Activated CD4-positive, alpha-beta T cell treated with anti-CD3 and anti-CD28 coated beads for 48 hours (primary cell): Measurements from ENCODE around the gene JMY.
"Not testable (repeated sequence)": the region's sequence is repeated elsewhere in the genome, so short reads cannot be mapped to it uniquely, and the experiment has no call there.

ENCODE experiments used
- DNase-seq: peaks from one replicate; pipeline ENCODE4 v3.0.0-alpha.2; 2020

JMY gene

DNA sequence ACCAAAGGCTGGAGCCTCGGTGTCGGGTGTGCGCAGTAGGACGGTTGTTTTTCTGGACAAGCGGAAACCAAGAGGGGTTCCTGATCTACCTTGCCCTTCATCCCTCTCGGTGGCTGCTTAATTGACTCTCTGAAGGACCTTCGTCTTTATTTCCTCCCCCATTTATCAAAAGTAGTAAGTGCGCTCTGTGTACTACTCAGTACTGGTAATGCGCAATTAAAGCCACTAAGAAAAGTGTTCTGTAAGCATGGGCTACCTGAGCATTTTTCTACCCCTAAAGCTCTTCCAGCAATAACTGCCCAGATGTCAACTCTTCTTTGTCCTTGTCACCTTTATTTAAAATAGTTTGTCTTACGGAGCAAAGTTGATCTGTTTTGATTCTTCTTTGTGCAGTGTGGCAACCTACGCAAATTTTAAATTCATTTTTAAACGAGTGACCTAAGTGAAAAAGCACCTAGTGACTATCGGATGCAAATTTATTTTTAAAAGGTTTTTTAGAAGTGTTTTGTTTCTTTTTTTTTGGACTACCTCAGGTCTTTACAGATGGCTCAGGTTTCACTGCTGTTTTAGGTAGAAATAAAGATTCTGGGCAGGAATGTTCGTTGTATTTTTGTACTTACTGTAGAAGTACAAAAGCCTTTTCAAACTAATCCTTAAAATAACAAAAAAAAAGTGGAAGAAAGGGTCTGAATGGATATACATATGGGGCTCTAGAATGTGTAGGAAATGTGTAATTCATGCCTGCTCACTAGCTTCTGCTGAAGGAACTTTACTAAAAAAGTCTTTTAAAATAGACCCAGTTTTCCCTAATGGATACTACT is 2.0 kb downstream of the JMY start:
- DNase-seq = no peak

DNA sequence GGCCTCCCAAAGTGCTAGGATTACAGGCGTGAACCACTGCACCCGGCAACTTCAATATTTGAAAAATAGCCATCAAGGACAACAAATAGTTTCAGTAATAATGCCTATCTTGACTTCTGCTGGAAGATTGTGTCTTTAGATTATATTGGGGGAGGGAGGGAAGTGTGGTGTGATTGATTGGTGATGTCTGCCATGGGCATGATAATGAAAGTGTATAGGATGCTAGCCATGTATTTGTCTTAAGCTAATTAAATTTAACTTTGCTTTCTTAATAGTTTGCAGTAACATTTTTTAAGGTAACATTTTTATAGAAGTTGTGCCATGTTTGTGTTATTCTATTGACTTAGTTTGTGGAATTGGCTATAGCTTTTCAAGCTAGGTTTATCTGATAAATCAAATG is 4.6 kb downstream of the JMY start:
- no peak for DNase-seq

DNA sequence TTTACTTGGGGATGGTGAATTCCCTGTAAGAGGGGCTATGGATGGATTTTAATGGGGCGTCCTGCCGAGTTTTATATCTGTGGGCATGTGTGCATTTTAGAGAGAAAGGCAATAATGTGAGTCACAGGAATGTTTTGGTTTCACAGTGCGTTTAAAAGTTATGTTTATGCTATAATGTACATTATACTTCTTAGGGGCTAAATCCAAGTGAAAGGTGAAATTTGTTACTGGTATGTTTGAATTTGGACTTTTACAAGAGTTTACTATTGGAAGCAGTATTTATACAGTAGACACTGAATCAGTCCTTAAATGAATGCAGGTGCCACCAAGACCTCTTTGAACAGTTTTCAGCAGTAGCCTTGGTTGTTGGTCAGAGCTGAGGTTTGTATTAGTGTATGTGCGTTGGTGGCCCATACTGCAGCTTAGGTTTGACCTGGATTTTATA is 5.6 kb downstream of the JMY start:
- DNase-seq = no peak

DNA sequence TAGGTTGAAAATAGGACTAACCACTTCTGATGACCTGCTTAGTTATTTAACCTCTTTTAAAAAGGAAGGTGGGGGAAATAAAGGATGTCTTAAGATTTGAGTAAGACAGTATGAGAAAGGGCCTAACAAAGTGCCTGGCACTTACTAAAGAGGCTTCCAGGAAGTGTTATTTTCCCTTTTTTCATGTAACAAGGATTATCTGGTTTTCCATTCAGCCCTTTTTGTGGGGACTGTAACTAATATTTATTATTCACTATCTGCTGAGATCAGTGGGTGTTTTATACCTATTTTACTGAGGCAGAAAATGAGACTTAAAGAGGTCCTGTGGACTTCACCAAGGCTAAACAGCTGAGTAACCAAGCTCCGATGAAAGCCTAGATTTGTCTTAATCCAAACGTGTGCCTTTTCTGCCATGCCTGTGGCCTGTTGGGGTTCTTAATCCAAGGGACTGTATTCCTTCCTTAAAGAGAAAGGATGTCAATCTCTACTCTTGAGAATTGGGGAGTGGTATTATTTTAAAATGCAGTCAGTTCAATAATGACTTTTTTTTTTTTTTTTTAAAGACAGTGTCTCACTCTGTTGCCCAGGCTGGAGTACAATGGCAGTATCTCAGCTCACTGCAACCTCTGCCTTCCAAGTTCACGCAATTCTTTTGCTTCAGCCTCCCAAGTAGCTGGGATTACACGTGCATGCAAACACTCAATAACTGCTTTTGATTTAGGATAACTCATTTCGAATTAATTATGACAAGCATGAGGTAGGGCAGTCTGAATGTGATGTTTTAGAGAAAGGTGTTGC is 6.5 kb downstream of the JMY start:
- DNase-seq = no peak

DNA sequence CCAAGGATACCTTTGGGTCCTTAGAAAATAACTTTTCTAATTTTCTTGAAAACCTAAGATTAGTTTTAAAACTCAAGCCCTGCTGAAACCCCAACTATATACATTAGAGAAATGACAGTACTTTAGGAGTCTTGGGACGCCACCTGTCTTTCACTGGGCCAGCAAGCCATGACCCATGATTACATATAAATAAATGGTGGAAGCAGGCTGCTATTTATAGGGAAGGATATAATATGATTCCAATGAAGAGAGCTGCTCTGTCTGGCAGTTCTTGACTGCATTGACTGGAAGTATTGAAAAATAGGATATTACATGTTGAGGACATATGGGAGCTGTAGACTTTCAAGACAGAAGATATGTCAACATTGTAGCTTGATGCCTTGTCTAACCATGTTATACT is 7.3 kb downstream of the JMY start:
- DNase-seq = no peak

DNA sequence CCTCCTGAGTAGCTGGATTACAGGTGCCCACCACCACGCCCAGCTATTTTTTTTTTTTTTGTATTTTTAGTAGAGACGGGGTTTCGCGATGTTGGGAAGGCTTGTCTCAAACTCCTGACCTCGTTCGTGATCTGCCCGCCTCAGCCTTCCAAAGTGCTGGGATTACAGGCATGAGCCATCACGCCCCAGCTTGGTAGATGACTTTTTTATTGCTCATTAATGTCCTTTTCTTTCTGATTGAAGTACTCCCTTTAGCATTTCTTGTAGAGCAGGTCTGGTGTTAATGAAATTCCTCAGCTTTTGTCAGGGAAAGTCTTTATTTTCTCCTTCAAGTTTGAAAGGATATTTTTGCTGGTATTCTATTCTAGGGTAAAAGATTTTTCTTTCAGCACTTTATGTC is 18.1 kb downstream of the JMY start:
- DNase-seq = not testable (repeated sequence)

DNA sequence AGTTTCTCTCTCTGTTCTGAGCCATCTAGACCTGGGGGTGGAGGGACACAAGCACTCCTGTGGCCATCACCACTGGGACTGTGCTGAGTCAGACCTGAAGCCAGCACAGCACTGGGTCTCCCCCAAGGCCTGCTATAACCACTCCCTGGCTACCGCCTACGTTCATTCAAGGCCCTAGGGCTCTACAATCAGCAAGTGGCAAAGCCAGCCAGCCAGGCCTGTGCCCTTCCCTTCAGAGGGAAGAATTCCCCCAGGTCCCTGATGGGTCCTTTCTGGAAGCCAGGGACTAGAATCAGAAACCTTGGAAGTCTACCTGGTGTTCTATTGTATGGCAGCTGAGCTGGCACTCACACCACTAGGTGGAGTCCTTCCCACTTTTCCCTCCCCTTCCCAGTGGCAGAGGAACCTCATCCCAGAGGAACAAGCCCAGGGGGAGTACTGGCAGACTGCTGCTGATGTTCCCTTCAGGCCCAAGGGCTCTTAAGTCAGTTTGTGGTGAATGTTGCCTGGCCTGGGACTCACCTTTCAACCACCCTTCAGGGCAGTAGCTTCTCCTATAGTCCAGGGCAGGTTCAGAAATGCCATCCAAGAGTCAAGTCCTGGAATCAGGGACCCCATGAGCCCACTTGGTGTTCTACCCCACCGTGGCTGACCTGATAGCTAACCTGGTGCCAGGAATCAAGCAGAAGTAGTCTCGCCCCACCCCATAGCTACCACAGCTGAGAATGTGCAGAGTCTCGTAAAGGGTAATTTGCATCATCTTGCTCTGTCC is 20.0 kb downstream of the JMY start:
- peak; percentile 36 for DNase-seq

DNA sequence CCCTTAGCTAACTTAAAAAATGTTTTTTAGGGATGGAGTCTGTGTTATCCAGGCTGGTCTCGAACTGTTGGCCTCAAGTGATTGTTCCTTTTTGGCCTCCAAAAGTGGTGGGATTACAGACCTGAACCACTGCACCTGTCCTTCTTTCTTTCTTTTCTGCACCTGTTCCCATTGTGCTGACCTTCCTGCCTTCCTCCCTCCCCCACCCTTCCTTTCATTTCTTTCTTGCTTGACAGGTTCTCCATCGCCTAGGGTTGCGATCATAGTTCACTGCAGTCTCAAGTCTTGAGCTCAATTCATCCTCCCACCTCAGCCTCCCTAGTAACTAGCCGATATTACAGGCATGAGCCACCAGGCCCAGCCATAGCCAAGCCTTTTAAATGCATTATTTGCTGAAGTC is 20.6 kb downstream of the JMY start:
- DNase-seq = no peak

DNA sequence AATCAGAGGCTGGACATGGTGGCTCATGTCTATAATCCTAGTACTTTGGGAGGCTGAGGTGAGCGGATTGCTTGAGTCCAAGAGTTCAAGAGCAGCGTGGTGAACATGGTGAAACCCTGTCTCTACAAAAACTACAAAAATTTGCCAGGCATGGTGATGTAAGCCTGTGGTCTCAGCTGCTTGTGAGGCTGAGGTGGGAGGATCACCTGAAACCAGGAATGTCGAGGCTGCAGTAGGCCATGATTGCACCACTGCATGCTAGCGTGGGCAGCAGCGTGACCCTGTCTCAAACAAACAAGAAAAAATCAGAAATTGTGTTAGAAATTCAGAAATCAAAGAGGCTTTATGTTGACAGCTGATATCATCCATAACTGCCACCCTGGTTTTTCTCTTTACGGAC is 21.4 kb downstream of the JMY start:
- DNase-seq = no peak

DNA sequence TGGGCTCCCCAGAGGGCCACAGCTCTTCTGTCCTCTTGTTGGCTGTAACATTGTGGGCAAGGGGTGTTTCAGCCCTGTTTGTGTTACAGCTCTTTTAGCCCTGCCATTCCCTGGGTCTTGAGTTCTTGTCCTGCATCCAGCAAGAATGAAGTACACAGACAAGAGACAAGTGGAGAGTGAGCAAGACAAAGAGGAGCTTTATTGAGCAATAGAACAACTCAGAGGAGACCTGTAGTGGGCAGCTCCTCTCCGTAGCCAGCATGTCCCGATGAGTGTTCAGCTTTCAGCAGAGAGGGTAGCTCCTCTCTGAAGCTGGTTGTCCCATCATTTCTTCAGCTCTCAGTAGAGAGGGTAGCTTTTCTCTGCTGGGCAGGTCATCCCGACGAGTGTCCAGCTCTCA is 22.9 kb downstream of the JMY start:
- no peak for DNase-seq

DNA sequence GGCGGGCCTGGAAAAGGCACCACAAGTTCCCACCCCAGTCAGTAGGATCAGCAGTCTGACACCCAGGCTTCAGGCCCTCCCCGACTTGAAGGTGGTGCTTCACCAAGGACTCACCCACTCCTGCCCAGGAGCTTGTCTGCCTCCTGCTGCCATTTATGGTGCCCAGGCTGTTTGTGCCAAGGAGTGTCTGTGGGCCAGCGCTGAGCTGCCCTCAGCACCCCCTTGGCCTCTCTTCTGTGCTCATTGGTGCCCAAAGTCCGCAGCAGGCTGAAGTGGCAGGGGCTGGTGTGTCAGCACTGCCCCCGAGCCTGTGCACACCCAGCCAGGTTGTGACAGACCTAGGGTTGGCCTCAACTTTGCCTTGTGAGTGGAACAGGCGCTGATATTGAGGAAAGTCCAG is 23.5 kb downstream of the JMY start:
- no peak for DNase-seq

DNA sequence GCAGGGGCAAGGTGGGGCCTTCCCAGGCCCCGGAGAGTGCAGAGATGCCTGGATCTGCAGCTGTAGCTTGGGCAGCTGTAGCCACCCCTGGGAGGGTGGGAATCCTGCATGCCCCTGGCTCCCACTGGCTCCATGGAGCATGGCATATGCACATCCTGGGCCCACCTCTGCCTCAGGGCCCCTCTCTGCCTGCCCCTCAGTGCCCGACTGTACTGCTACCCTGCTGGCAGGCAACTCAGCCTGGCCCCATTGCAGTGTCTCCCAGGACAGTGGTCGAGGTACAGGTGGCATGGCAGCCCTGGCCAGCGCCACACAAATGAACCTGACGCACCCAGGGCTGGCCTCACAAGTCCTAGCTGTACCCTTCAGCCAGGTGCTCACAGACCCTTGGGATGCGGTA is 23.9 kb downstream of the JMY start:
- no peak for DNase-seq

DNA sequence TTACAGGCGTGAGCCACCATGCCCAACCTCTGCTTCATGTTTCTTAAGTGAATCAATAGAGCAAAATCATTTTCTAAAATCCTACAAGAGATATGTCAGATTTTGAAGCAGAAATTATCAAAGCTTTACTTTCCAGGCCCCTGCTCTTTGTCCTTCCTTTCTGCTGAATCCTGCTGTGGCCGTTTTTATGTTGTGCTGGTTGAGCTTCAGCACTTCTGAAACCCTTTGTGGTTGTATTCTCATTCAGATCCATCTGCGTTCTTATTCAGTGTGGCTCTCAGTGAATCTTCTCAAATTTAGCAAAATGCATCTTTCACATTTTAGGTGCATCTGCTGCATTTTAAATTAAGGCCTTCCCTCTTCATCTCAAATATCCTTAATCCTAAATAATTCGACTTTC is 26.0 kb downstream of the JMY start:
- peak; percentile 12 for DNase-seq

DNA sequence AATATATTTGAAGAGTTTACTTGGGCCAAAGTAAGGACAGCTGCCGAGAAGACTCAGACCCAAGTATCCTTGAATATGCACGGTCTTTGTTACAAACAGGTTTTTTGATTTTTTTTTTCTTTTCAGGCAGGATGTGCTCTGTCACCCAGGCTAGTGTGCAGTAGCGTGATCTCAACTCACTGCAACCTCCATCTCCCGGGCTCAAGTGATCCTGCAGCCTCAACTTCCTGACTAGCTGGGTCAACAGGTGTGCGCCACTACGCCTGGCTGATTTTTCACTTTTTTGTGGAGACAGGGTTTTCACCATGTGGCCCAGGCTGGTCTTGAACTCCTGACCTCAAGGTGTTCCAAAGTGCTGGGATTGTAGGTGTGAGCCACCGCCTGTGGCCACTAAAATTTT is 27.4 kb downstream of the JMY start:
- peak; percentile 17 for DNase-seq

DNA sequence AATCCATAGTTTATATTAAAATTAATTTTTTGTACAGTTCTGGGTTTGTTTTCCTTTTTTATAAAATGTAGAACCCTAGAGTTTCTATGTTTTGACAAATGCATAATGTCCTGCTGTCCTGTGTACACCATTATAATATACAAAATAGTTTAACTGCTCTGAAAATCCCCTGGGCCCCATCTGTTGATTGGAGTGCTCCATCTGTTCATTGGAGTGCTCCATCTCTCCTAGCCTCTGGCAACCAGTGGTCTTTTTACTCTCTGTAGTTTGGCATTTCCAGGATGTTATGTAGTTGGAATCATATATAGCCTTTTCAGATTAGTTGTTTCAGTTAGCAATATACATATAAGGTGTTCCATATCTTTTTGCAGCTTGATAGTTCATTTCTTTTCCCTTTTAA is 31.2 kb downstream of the JMY start:
- no peak for DNase-seq

DNA sequence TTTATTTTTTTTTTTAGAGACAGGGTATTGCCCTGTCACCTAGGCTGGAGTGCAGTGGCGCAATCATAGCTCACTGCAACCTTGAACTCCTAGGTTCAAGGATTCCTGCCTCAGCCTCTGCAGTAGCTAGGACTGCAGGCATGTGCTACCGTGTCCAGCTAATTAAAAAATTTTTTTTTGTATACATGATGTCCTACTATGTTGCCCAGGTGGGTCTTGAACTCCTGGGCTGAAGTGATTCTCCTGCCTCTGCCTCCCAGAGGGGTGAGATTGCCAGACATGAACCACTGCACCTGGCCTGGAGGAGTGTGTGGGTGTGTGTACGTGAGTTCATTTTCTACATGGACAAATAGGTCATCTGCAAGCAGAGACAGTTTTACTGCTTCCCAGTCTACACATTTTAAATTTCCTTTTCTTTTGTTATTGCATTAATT is 33.8 kb downstream of the JMY start:
- no peak for DNase-seq

DNA sequence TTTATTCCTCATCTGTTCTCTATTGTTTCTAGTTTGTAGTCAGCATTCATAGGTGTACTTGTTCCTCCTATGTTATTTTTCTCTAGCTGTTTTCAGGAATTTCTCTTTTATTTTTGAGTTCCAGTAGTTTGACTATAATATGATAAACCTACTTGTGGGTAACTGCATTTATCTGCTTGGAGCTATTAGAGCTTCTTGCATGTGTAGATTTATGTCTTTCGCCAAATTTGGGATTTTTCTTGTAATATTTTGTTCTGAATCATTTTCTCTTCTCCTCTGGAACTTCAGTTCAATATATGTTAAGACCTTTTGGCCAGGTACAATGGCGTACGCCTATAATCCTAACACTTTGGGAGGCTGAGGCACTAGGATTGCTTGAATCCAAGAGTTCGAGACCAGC is 37.4 kb downstream of the JMY start:
- DNase-seq = no peak

DNA sequence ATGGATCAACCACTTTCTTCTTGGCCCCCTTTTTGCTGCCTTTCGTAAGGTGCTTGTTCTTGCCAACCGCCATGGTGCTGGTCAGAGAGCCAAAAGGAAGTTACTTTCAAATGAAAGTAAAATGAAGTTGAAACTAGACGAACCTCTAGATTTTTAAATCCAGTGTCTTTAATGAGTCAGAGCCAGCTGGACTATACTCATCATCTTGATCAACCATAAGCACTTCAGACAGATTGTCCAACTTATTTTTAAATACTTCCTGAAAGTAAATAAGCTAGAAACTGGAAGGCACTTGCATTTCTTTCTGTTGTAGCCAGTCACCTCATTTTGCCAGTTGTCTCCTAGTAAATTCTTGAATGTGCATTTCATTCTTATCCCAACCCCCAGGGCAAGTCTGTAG is 48.9 kb downstream of the JMY start:
- DNase-seq = no peak

DNA sequence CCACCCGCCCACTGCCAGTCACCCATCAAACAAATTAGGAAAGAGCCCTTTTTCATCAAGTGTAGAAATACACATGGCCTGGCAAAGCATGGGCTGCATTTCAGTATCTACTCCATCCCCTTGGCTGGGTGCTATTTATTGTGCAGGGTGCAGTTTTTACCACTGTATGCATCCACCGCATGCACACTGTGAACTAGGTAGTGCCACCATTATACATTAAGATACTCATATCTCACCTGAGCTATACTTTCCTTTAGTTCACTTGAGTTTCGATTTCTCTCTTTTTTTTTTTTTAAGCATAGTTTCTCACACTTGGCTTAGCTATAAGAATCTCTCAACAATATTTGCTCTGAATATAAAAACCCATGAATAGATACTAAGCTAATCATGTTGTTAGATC is 49.4 kb downstream of the JMY start:
- no peak for DNase-seq

DNA sequence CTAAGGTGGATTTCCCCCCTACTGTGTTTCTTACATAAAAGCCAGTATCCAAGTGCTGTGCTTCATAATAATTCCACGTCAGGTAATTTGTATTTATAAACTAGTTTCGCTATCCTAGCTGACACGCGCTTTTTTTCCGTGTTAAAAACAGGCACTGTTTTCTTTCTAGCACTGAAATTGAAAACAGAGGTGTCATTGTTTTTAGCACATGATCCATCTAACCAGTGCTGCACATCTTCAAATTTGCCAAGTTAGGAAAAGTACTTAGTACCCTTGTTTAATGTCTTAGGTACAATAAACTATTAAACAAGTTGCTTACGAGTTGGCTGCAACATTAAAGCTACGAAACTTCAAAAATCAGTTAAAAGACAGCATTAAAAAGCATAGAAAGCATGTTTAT is 49.9 kb downstream of the JMY start:
- DNase-seq = no peak

DNA sequence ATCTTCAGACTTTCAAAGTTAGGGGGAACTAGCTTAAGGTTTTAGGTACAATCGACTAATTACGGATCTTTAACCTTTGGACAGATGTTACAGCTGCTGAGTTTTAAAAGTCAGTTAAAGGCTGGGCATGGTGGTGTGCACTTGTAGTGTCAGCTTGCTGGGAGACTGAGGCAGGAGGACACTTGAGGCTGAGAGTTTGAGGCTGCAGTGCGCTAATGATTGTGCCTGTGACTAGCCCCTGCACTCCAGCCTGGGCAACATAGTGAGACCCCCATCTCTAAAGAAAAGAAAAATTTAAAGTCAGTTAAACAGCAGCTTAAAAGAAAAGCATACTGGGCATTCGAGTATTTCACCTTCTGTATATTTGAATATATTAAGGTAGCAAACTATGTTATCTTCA is 51.4 kb downstream of the JMY start:
- no peak for DNase-seq

DNA sequence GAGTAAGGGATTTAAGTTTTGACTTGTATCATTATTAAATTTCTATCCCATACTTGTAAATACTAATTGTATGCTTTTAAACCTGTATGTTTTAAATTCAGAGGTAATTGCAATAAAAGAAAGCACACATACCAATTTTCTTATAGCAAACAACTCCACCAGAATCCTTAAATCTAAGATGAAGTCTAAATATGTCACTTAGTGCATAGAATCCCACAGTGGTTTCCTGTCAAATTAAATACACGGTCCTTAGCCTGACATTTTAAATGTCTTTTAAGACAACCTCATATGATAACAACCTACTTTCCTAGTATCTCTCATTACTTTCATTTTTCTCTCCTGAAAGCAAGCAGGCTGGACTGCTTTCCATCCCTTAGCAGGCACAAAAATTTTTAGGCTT is 52.0 kb downstream of the JMY start:
- DNase-seq = no peak

DNA sequence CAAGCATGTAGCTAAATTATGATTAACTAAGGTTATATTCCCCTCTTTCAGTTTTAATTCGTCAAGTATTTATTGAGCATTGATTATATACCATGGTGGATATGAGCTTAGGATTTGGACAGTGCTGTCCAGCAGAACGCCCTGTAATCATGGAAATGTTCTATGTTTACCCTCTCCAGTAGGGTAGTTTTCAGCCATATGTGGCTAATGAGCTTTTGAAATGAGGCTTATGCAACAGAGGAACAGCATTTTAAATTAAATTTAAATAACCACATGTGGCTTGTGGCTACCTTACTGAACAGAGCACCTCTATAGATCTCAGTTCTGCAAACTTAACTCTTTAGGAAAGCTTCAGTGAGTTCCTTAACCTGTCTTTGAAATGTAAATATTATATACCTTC is 59.1 kb downstream of the JMY start:
- no peak for DNase-seq

DNA sequence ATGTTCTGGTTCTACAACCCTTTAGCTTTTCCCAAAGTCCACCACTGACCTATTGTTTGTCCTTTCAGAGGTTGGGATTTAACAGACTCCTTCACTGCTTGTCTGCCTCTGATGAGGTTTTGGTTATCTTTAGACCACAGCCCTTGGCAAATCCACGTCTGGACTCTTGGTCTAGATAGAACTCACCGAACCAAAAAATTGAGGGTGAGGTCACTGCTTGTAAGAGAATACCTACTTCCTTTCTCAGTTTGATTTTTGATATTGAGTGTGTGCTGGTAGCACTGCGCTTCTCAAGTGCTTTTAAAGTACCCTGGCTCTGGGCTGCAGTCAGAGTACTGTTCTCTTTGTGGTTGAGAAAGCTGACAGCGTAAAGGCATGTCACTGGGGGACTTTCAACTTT is 61.7 kb downstream of the JMY start:
- no peak for DNase-seq
